Prostate gland (tissue), 2 donors: Measurements from ENCODE around the gene SPATA4.

Source experiments
- CTCF ChIP-seq, 4 experiments: fragments of 200-600 bp in 2 of 4; fragments of 450-650 bp in 2 of 4; sonication (generic) in 2 of 4; IDR thresholded peaks; 1 replicate in 3 of 4; 2 replicates in 1 of 4; pipeline ENCODE4 v1.5.1; 2016 to 2019; ENCODE audit warnings: antibody characterized with exemption in 4 of 4, mild to moderate bottlenecking in 2 of 4, moderate library complexity in 2 of 4
- POLR2A ChIP-seq: fragments of 450-650 bp; IDR thresholded peaks from one replicate; pipeline ENCODE4 v1.6.1; 2016; ENCODE audit warnings: antibody characterized with exemption, mild to moderate bottlenecking

GRCh38 chr4:176238157-176238610, 42.8 kb upstream of the SPATA4 start:
- TF ChIP-seq CTCF (IDR thresholded peaks at IDR 0.05) = no peak
- no peak for TF ChIP-seq POLR2A
